H9 (cell line): Measurements from ENCODE around the gene COL5A2. TPM values are rescaled to one million over a fixed set of nuclear protein-coding genes. Genes with fewer than 3 reads are reported as not detected.

Experiments
- DNase-seq: peaks from one replicate; pipeline ENCODE4 v3.0.0-alpha.2; 2017
- H2AFZ ChIP-seq: one replicate; pipeline ENCODE4 v1.6.1; 2013; ENCODE audit warnings: mild to moderate bottlenecking, low read length, control low read depth, moderate library complexity
- H2AK5ac ChIP-seq: 2 replicates; pipeline ENCODE4 v1.6.1; 2013; ENCODE audit warnings: low read length, control low read depth, mixed read lengths; ENCODE audit not compliant: insufficient read length
- H2BK120ac ChIP-seq: one replicate; pipeline ENCODE4 v1.6.1; 2013; ENCODE audit warnings: low read depth, mild to moderate bottlenecking, low read length, control low read depth, inconsistent platforms; ENCODE audit not compliant: poor library complexity, severe bottlenecking
- H2BK12ac ChIP-seq: 2 replicates; pipeline ENCODE4 v1.6.1; 2013; ENCODE audit warnings: low read length, control low read depth, mixed read lengths, low read depth; ENCODE audit not compliant: insufficient read length
- H2BK15ac ChIP-seq: 2 replicates; pipeline ENCODE4 v1.6.1; 2013; ENCODE audit warnings: low read depth, low read length, control low read depth
- H2BK20ac ChIP-seq: one replicate; pipeline ENCODE4 v1.6.1; 2013; ENCODE audit warnings: low read depth, mild to moderate bottlenecking, low read length, control low read depth, inconsistent platforms; ENCODE audit not compliant: poor library complexity, severe bottlenecking
- H2BK5ac ChIP-seq: 2 replicates; pipeline ENCODE4 v1.6.1; 2013; ENCODE audit warnings: low read length, control low read depth, mixed read lengths; ENCODE audit not compliant: insufficient read length
- H3K14ac ChIP-seq: 2 replicates; pipeline ENCODE4 v1.6.1; 2013; ENCODE audit warnings: low read length, control low read depth; ENCODE audit not compliant: insufficient read depth
- H3K18ac ChIP-seq: 2 replicates; pipeline ENCODE4 v1.6.1; 2013; ENCODE audit warnings: low read depth, mild to moderate bottlenecking, mixed read lengths, low read length, control low read depth; ENCODE audit not compliant: insufficient read length
- H3K23ac ChIP-seq: 2 replicates; pipeline ENCODE4 v1.6.1; 2013; ENCODE audit warnings: low read length, control low read depth, mixed read lengths, low read depth; ENCODE audit not compliant: insufficient read length
- H3K23me2 ChIP-seq: 2 replicates; pipeline ENCODE4 v1.6.1; 2013; ENCODE audit warnings: low read depth, mild to moderate bottlenecking, mixed read lengths, low read length, control low read depth; ENCODE audit not compliant: insufficient read length, poor library complexity, severe bottlenecking
- H3K27ac ChIP-seq: 2 replicates; pipeline ENCODE4 v1.5.1; 2013; ENCODE audit warnings: low read length, control low read depth, mixed read lengths, low read depth; ENCODE audit not compliant: insufficient read length
- H3K27me3 ChIP-seq: 2 replicates; pipeline ENCODE4 v1.6.1; 2013; ENCODE audit warnings: low read length, control low read depth, inconsistent platforms; ENCODE audit not compliant: insufficient read depth
- H3K4ac ChIP-seq: 2 replicates; pipeline ENCODE4 v1.6.1; 2013; ENCODE audit warnings: low read depth, mild to moderate bottlenecking, control low read depth, inconsistent platforms, low read length, moderate library complexity
- H3K4me1 ChIP-seq: 2 replicates; pipeline ENCODE4 v1.6.1; 2013; ENCODE audit warnings: low read length, control low read depth, inconsistent platforms; ENCODE audit not compliant: insufficient read depth
- H3K4me2 ChIP-seq: 2 replicates; pipeline ENCODE4 v1.6.1; 2013; ENCODE audit warnings: low read length, control low read depth, mixed read lengths; ENCODE audit not compliant: insufficient read length, insufficient read depth
- H3K56ac ChIP-seq: 2 replicates; pipeline ENCODE4 v1.6.1; 2013; ENCODE audit warnings: low read depth, mild to moderate bottlenecking, mixed read lengths, low read length, control low read depth; ENCODE audit not compliant: insufficient read length
- H3K79me1 ChIP-seq: 2 replicates; pipeline ENCODE4 v1.6.1; 2013; ENCODE audit warnings: low read depth, mild to moderate bottlenecking, moderate library complexity, low read length, control low read depth, inconsistent platforms; ENCODE audit not compliant: insufficient read depth, poor library complexity, severe bottlenecking
- H3K79me2 ChIP-seq: 2 replicates; pipeline ENCODE4 v1.6.1; 2013; ENCODE audit warnings: low read length, control low read depth, inconsistent platforms; ENCODE audit not compliant: insufficient read depth
- H3K9ac ChIP-seq: 2 replicates; pipeline ENCODE4 v1.6.1; 2013; ENCODE audit warnings: low read length, control low read depth, mixed read lengths; ENCODE audit not compliant: insufficient read length; ENCODE audit errors: extremely low read depth
- H3K9me3 ChIP-seq: one replicate; pipeline ENCODE4 v1.6.1; 2013; ENCODE audit warnings: low read depth, low read length, inconsistent platforms; ENCODE audit not compliant: control insufficient read depth
- H3T11ph ChIP-seq: one replicate; pipeline ENCODE4 v1.6.1; 2013; ENCODE audit warnings: mild to moderate bottlenecking, low read length, control low read depth, inconsistent platforms
- H4K20me1 ChIP-seq: one replicate; pipeline ENCODE4 v1.6.1; 2013; ENCODE audit not compliant: control insufficient read depth, insufficient read length, insufficient read depth
- H4K5ac ChIP-seq: 2 replicates; pipeline ENCODE4 v1.6.1; 2013; ENCODE audit warnings: low read depth, mild to moderate bottlenecking, mixed read lengths, low read length, control low read depth; ENCODE audit not compliant: insufficient read length
- H4K8ac ChIP-seq: replicated peaks from 2 replicates; pipeline ENCODE4 v1.6.1; 2013; ENCODE audit warnings: low read length, control low read depth, mixed read lengths, low read depth; ENCODE audit not compliant: insufficient read length
- H4K91ac ChIP-seq: 2 replicates; pipeline ENCODE4 v1.6.1; 2013; ENCODE audit warnings: low read depth, mild to moderate bottlenecking, moderate library complexity, mixed read lengths, low read length, control low read depth; ENCODE audit not compliant: insufficient read length
- H3K27ac Mint-ChIP-seq, 3 experiments: 2 replicates in 2 of 3; 3 replicates in 1 of 3; pipeline ENCODE4 v1.8.0; 2020 to 2021; ENCODE audit warnings: mixed read lengths in 3 of 3, mild to moderate bottlenecking in 1 of 3, moderate library complexity in 1 of 3
- H3K27me3 Mint-ChIP-seq: 2 replicates; pipeline ENCODE4 v1.8.0; 2021; ENCODE audit warnings: low read depth, mild to moderate bottlenecking, moderate library complexity, mixed read lengths
- H3K36me3 Mint-ChIP-seq, 3 experiments: 2 replicates in 2 of 3; 3 replicates in 1 of 3; pipeline ENCODE4 v1.8.0; 2020 to 2021; ENCODE audit warnings: low read depth in 3 of 3, mixed read lengths in 3 of 3; ENCODE audit not compliant: insufficient read depth in 1 of 3
- H3K4me1 Mint-ChIP-seq, 2 experiments: 2 replicates each; pipeline ENCODE4 v1.8.0; 2020; ENCODE audit warnings: mixed read lengths in 2 of 2
- H3K4me3 Mint-ChIP-seq, 2 experiments: 2 replicates in 1 of 2; 3 replicates in 1 of 2; pipeline ENCODE4 v1.8.0; 2020 to 2021; ENCODE audit warnings: mild to moderate bottlenecking in 2 of 2, mixed read lengths in 2 of 2, moderate library complexity in 1 of 2
- H3K9me3 Mint-ChIP-seq, 2 experiments: 2 replicates in 1 of 2; 3 replicates in 1 of 2; pipeline ENCODE4 v1.8.0; 2020; ENCODE audit warnings: mild to moderate bottlenecking in 2 of 2, mixed read lengths in 2 of 2, moderate library complexity in 1 of 2
- CTCF ChIP-seq: fragments of 200-600 bp; sonication (generic); conservative IDR thresholded peaks from 3 replicates; pipeline ENCODE4 v1.8.0; 2021; ENCODE audit warnings: antibody characterized with exemption, mild to moderate bottlenecking
- WGBS: extraction: QIAGEN DNeasy Blood & Tissue Kit; methylation state at CpG from one replicate; pipeline ENCODE4 v1.1.7; 2013; ENCODE audit warnings: missing lambda C conversion rate, low lambda C conversion rate, mixed read lengths; ENCODE audit not compliant: insufficient read length; ENCODE audit errors: extremely low coverage; 5-methylcytosine and 5-hydroxymethylcytosine counted together
- total RNA-seq: library from RNA; stranded (reverse); gene quantifications from 2 replicates; pipeline ENCODE4 v1.2.1, GENCODE V29; 2021

COL5A2 gene
- total RNA-seq, 1 experiment from 2014 or later: 10.5 TPM

- no peaks in the 10 kb centered on the region for H3K9me3 ChIP-seq
- Mint-ChIP-seq H3K27me3 (no peaks in the 10 kb centered on the region), H3K36me3 (no peaks in the 10 kb centered on the region), H3K27ac (peak overlapping the region in 1 of 3 experiments; percentile 21; a peak in 1 of 7 replicates), H3K4me3 (no peak overlapping the region), H3K4me1 (no peaks in the 10 kb centered on the region), H3K9me3 (no peaks in the 10 kb centered on the region)
- no peak overlapping the region for H3K9ac ChIP-seq
- H3K4me2 ChIP-seq: no peak overlapping the region
- no peak overlapping the region for H2BK120ac ChIP-seq
- H4K20me1 ChIP-seq: no peaks in the 10 kb centered on the region
- no peak overlapping the region for H4K8ac ChIP-seq
- no peak overlapping the region for H3T11ph ChIP-seq
- H4K91ac ChIP-seq: no peak overlapping the region
- no peak overlapping the region for H2AFZ ChIP-seq
- no peak overlapping the region for H3K4ac ChIP-seq
- H2BK5ac ChIP-seq: no peak overlapping the region
- H2AK5ac ChIP-seq: no peak overlapping the region
- no CpG with 5 or more reads among the region's 1 CpG for WGBS
- H3K23me2 ChIP-seq: no peaks in the 10 kb centered on the region
- no peak overlapping the region for H4K5ac ChIP-seq
- no peaks in the 10 kb centered on the region for H3K79me2 ChIP-seq
- H3K79me1 ChIP-seq: no peaks in the 10 kb centered on the region
- no peak for DNase-seq
- H3K14ac ChIP-seq: no peak overlapping the region
- no peak overlapping the region for H2BK20ac ChIP-seq
- no peak overlapping the region for H2BK15ac ChIP-seq
- H3K27ac ChIP-seq: no peak overlapping the region
- no peak overlapping the region for H3K23ac ChIP-seq
- H2BK12ac ChIP-seq: no peak overlapping the region
- peaks cover 3% of the 10 kb centered on the region; the same call in 1 of the 2 replicates for H3K4me1 ChIP-seq
- H3K56ac ChIP-seq: no peak overlapping the region
- TF ChIP-seq CTCF: no peak
- H3K27me3 ChIP-seq: no peaks in the 10 kb centered on the region
- H3K18ac ChIP-seq: no peak overlapping the region
Observed at GRCh38 chr2:189155795-189156194, 23.8 kb downstream of the COL5A2 start.
